Hepatocyte (in vitro differentiated cells): Measurements from ENCODE around the gene EPHA8. TPM values are rescaled to one million over a fixed set of nuclear protein-coding genes. Genes with fewer than 3 reads are reported as not detected.

Source experiments
- DNase-seq: peaks from one replicate; pipeline ENCODE4 v3.0.0-alpha.2; 2016; ENCODE audit warnings: low spot score
- H2AFZ ChIP-seq: fragments of 200-600 bp; sonication (generic); 2 replicates; pipeline ENCODE4 v1.6.0; 2016; ENCODE audit warnings: antibody characterized with exemption, mild to moderate bottlenecking
- H3K27ac ChIP-seq: fragments of 200-600 bp; sonication (generic); 2 replicates; pipeline ENCODE4 v1.5.1; 2016; ENCODE audit warnings: mild to moderate bottlenecking
- H3K27me3 ChIP-seq: fragments of 200-600 bp; sonication (generic); 2 replicates; pipeline ENCODE4 v1.6.1; 2016
- H3K36me3 ChIP-seq: fragments of 200-600 bp; sonication (generic); replicated peaks from 2 replicates; pipeline ENCODE4 v1.5.1; 2016; ENCODE audit warnings: low read depth; ENCODE audit not compliant: insufficient read depth
- H3K4me1 ChIP-seq: fragments of 200-600 bp; sonication (generic); 2 replicates; pipeline ENCODE4 v1.5.1; 2016; ENCODE audit warnings: mild to moderate bottlenecking, moderate library complexity; ENCODE audit not compliant: insufficient read depth
- H3K4me2 ChIP-seq: fragments of 200-600 bp; sonication (generic); 2 replicates; pipeline ENCODE4 v1.6.0; 2016
- H3K4me3 ChIP-seq: fragments of 200-600 bp; sonication (generic); 2 replicates; pipeline ENCODE4 v1.5.1; 2016; ENCODE audit warnings: mild to moderate bottlenecking
- H3K79me2 ChIP-seq: fragments of 200-600 bp; sonication (generic); 2 replicates; pipeline ENCODE4 v1.6.0; 2017; ENCODE audit warnings: mild to moderate bottlenecking
- H3K9me2 ChIP-seq: fragments of 200-600 bp; sonication (generic); replicated peaks from 2 replicates; pipeline ENCODE4 v1.6.0; 2017; ENCODE audit warnings: mild to moderate bottlenecking; ENCODE audit not compliant: insufficient read depth
- H3K9me3 ChIP-seq: fragments of 200-600 bp; sonication (generic); 2 replicates; pipeline ENCODE4 v1.5.1; 2016; ENCODE audit warnings: low read depth, mild to moderate bottlenecking
- H4K20me1 ChIP-seq: fragments of 200-600 bp; sonication (generic); 2 replicates; pipeline ENCODE4 v1.6.0; 2016; ENCODE audit warnings: mild to moderate bottlenecking; ENCODE audit not compliant: insufficient read depth, poor library complexity, severe bottlenecking
- CTCF ChIP-seq: fragments of 200-600 bp; sonication (generic); IDR thresholded peaks from 2 replicates; pipeline ENCODE4 v1.5.1; 2016; ENCODE audit warnings: antibody characterized with exemption, mild to moderate bottlenecking; ENCODE audit not compliant: poor library complexity
- EZH2 ChIP-seq: fragments of 200-600 bp; sonication (generic); IDR thresholded peaks from 2 replicates; pipeline ENCODE4 v1.6.1; 2016; ENCODE audit warnings: antibody characterized with exemption, mild to moderate bottlenecking, borderline replicate concordance
- EZH2phosphoT487 ChIP-seq: fragments of 200-600 bp; sonication (generic); IDR thresholded peaks from one replicate; pipeline ENCODE4 v1.6.1; 2018; ENCODE audit warnings: antibody characterized with exemption, mild to moderate bottlenecking, low read depth, moderate library complexity; ENCODE audit not compliant: unreplicated experiment, severe bottlenecking
- WGBS: methylation state at CpG from one replicate; pipeline ENCODE4 v1.1.6; 2016; ENCODE audit warnings: low lambda C conversion rate; ENCODE audit errors: missing lambda C conversion rate; 5-methylcytosine and 5-hydroxymethylcytosine counted together
- polyA plus RNA-seq: library from polyadenylated mRNA; unstranded; fragments of >200 nt; fragmentation: Nextera tagmentation; extraction: Ambion mirVana; gene quantifications from 2 replicates; pipeline ENCODE4 v1.2.1, GENCODE V29; 2016
- total RNA-seq: library from RNA; depleted of rRNA; stranded (reverse); fragments of >200 nt; gene quantifications from 2 replicates; pipeline ENCODE4 v1.2.3, GENCODE V29; 2014

EPHA8 gene
- total and polyA plus RNA-seq, 2 experiments from 2014 or later, result not detected

GRCh38 chr1:22572818-22573217 lies 9.5 kb downstream of the EPHA8 start:
- no peaks in the 10 kb centered on the region for H3K9me3 ChIP-seq
- no peaks in the 10 kb centered on the region for H3K9me2 ChIP-seq
- no peak overlapping the region for H3K4me2 ChIP-seq
- no peak overlapping the region for H3K4me3 ChIP-seq
- H3K4me1 ChIP-seq, result no peaks in the 10 kb centered on the region
- no peak overlapping the region for H3K27ac ChIP-seq
- WGBS, result 66% methylated on average over 9 of the region's 9 CpGs
- H3K36me3 ChIP-seq, result no peaks in the 10 kb centered on the region
- no peaks in the 10 kb centered on the region for H4K20me1 ChIP-seq
- H2AFZ ChIP-seq, result no peak overlapping the region
- TF ChIP-seq EZH2 (no peak), EZH2phosphoT487 (no peak), CTCF (no peak)
- no peak for DNase-seq
- H3K79me2 ChIP-seq, result no peaks in the 10 kb centered on the region
- peaks cover 17% of the 10 kb centered on the region for H3K27me3 ChIP-seq

GRCh38 chr1:22573237-22573636 lies 9.9 kb downstream of the EPHA8 start:
- 81% methylated on average over 7 of the region's 7 CpGs for WGBS
- H3K4me1 ChIP-seq, result no peaks in the 10 kb centered on the region
- no peaks in the 10 kb centered on the region for H3K79me2 ChIP-seq
- H3K9me3 ChIP-seq, result no peaks in the 10 kb centered on the region
- no peak for TF ChIP-seq EZH2
- TF ChIP-seq EZH2phosphoT487, result no peak
- no peak for TF ChIP-seq CTCF
- peaks cover 16% of the 10 kb centered on the region for H3K27me3 ChIP-seq
- H4K20me1 ChIP-seq, result no peaks in the 10 kb centered on the region
- no peaks in the 10 kb centered on the region for H3K9me2 ChIP-seq
- no peak overlapping the region for H2AFZ ChIP-seq
- H3K4me2 ChIP-seq, result no peak overlapping the region
- no peak for DNase-seq
- H3K4me3 ChIP-seq, result no peak overlapping the region
- no peak overlapping the region for H3K27ac ChIP-seq
- no peaks in the 10 kb centered on the region for H3K36me3 ChIP-seq

- DNase-seq, result no peak
- no peak overlapping the region for H3K4me3 ChIP-seq
- H3K9me2 ChIP-seq, result no peaks in the 10 kb centered on the region
- TF ChIP-seq CTCF, result no peak
- TF ChIP-seq EZH2phosphoT487, result no peak
- no peak for TF ChIP-seq EZH2
- H3K4me1 ChIP-seq, result no peaks in the 10 kb centered on the region
- H3K36me3 ChIP-seq, result no peaks in the 10 kb centered on the region
- H2AFZ ChIP-seq, result no peak overlapping the region
- H3K9me3 ChIP-seq, result no peaks in the 10 kb centered on the region
- H3K79me2 ChIP-seq, result no peaks in the 10 kb centered on the region
- H3K27me3 ChIP-seq, result peaks cover 11% of the 10 kb centered on the region
- 74% methylated on average over 8 of the region's 8 CpGs for WGBS
- H3K4me2 ChIP-seq, result no peak overlapping the region
- H3K27ac ChIP-seq, result no peak overlapping the region
- no peaks in the 10 kb centered on the region for H4K20me1 ChIP-seq
Observed at GRCh38 chr1:22575532-22576149, 12.4 kb downstream of the EPHA8 start.

GRCh38 chr1:22576150-22576544 lies 12.9 kb downstream of the EPHA8 start:
- Histone ChIP-seq H2AFZ (no peak overlapping the region), H4K20me1 (no peaks in the 10 kb centered on the region), H3K4me1 (no peaks in the 10 kb centered on the region), H3K36me3 (no peaks in the 10 kb centered on the region), H3K27ac (no peak overlapping the region), H3K79me2 (no peaks in the 10 kb centered on the region), H3K9me3 (no peaks in the 10 kb centered on the region), H3K4me3 (no peak overlapping the region), H3K9me2 (no peaks in the 10 kb centered on the region), H3K4me2 (no peak overlapping the region), H3K27me3 (peaks cover 11% of the 10 kb centered on the region)
- WGBS, result 93% methylated on average over 23 of the region's 23 CpGs
- DNase-seq, result no peak
- TF ChIP-seq EZH2 (no peak), EZH2phosphoT487 (no peak), CTCF (no peak)
